NCI-H146 treated with DMSO at 0.1 percent for 48 hours (cell line): ENCODE measurements around the gene KRTAP5-1.

Experiments
- DNase-seq: peaks from one replicate; lab custom pipeline; 2025; ENCODE audit not compliant: unreplicated experiment; lab: John Stamatoyannopoulos, UW

The KRTAP5-1 gene

GRCh38 chr11:1560649-1561251, 24.3 kb downstream of the KRTAP5-1 start:
- no peak for DNase-seq

GRCh38 chr11:1560002-1560648, 25.0 kb downstream of the KRTAP5-1 start:
- no peak for DNase-seq

- DNase-seq = no peak
Measured at GRCh38 chr11:1559111-1559951, 25.8 kb downstream of the KRTAP5-1 start.

- DNase-seq = no peak
Measured at GRCh38 chr11:1558775-1559110, 26.3 kb downstream of the KRTAP5-1 start.

GRCh38 chr11:1557904-1558774, 26.9 kb downstream of the KRTAP5-1 start:
- DNase-seq = no peak

GRCh38 chr11:1557051-1557884, 27.8 kb downstream of the KRTAP5-1 start:
- DNase-seq = no peak

GRCh38 chr11:1556278-1556902, 28.7 kb downstream of the KRTAP5-1 start:
- DNase-seq = no peak

- no peak for DNase-seq
Measured at GRCh38 chr11:1555713-1556153, 29.4 kb downstream of the KRTAP5-1 start.

- no peak for DNase-seq
Measured at GRCh38 chr11:1554981-1555712, 29.9 kb downstream of the KRTAP5-1 start.

- DNase-seq = peak; percentile 11
Measured at GRCh38 chr11:1553808-1554594, 31.1 kb downstream of the KRTAP5-1 start.

GRCh38 chr11:1549338-1550330, 35.4 kb downstream of the KRTAP5-1 start:
- DNase-seq = no peak

GRCh38 chr11:1548221-1549070, 36.6 kb downstream of the KRTAP5-1 start:
- DNase-seq = peak; percentile 53

- no peak for DNase-seq
Measured at GRCh38 chr11:1547467-1548098, 37.5 kb downstream of the KRTAP5-1 start.

GRCh38 chr11:1546536-1547466, 38.3 kb downstream of the KRTAP5-1 start:
- peak; percentile 60 for DNase-seq
